ENCODE measurements around the gene DNAJC3.

DNA sequence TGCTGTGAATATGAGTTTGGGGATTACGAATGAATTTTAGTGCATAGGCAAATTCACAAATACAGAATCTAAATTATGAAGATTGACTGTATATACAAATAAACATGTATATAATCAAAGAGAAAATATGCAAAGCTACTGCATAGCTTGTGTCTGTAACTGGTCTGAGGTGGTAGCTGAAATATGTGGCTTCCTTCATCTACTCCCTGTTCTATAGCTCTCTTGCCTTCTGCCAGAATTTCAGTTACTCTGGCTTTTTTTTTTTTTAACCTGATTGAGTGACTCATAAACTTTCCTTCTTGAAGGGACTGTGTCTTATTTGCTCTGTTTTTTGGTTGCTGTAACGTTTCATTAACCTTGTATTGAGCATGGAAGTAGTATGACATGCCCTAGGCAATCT lies 26.6 kb downstream of the DNAJC3 start:
- TF ChIP-seq TAF1 (IDR thresholded peaks at IDR 0.05; ENCODE audit: borderline replicate concordance, insufficient read depth, low read length) (no peak), POLR2AphosphoS5 (IDR thresholded peaks at IDR 0.05; ENCODE audit: low read depth, low read length) (no peak)
